Heart left ventricle (tissue), 13 donors: ENCODE measurements around the gene KIAA1191.

Experiments
- CTCF ChIP-seq, 12 donors: fragments of 200-600 bp; sonication (generic) in 4 of 12; IDR thresholded peaks; one replicate each; pipeline versions ENCODE4 v1.5.0 to v1.8.0; 2018 to 2022; ENCODE audit warnings: antibody characterized with exemption in 12 of 12, mild to moderate bottlenecking in 5 of 12
- POLR2A ChIP-seq, 2 donors: fragments of 450-650 bp; IDR thresholded peaks; one replicate each; pipeline ENCODE4 v1.6.1; 2017; ENCODE audit warnings: antibody characterized with exemption in 2 of 2, mild to moderate bottlenecking in 2 of 2, moderate library complexity in 2 of 2
- donor health status: ischemic (EF 13 %, LVEDD 7.1; RV severe dilation, severe dysfunction).
- donor health status: DM: no; HTN: yes; CAD: no.
- donor health status: DM: no; HTN: no; CAD: no.
- donor health status: ischemic (EF 25% LVEDD 6.9; RV normal size, moderate dysfunction).
- donor health status: ischemic (EF 25% LVEDD 5.7; RV mildly dilated, moderate dysfunction).
- donor health status: ischemic (EF 35%, LVEDD 5.7; RV mildly dilated, moderate dysfunction).
- donor health status: nonischemic (EF 11% LVEDD 7.7; RV severe dilation, severe dysfunction).
- donor health status: DM: yes; HTN: yes; CAD: no.
- donor health status: PGD.
- donor health status: ischemic (EF 29% LVEDD 5.4; RV normal size, mild dysfunction).
- donor health status: nonischemic (EF 23%, LVEDD 6.1; RV moderate dilation, normal function).

GRCh38 chr5:176361437-176362232, at the start of gene KIAA1191:
- TF ChIP-seq CTCF (IDR thresholded peaks at IDR 0.05) (peak in 6 of 12 donors; percentile 9 to 48 (median 36)), POLR2A (IDR thresholded peaks at IDR 0.05) (peak; percentile 31 to 95)
